PFSK-1 (cell line): ENCODE data around the gene MEGF9.

Experiments
- FOXP2 ChIP-seq: optimal IDR thresholded peaks from 2 replicates; pipeline ENCODE3; 2011; ENCODE audit warnings: borderline replicate concordance, control low read depth, inconsistent platforms; ENCODE audit not compliant: insufficient read depth; ENCODE audit errors: extremely low read length, extremely low read depth
- POLR2AphosphoS5 ChIP-seq: IDR thresholded peaks from 2 replicates; pipeline ENCODE4 v1.6.1; 2012; ENCODE audit warnings: low read depth, mild to moderate bottlenecking, control low read depth, low read length, moderate library complexity
- SIN3A ChIP-seq: IDR thresholded peaks from 2 replicates; pipeline ENCODE4 v1.6.1; 2012; ENCODE audit warnings: mild to moderate bottlenecking, low read length, moderate library complexity, borderline replicate concordance; ENCODE audit not compliant: insufficient read depth
- TAF1 ChIP-seq: IDR thresholded peaks from 2 replicates; pipeline ENCODE4 v1.6.1; 2012; ENCODE audit warnings: low read length, control low read depth, borderline replicate concordance; ENCODE audit not compliant: insufficient read depth
- TF ChIP-seq, protein P1 (sequence below), 2 experiments: IDR thresholded peaks; 2 replicates each; pipeline versions ENCODE4 v1.6.1 to v1.8.0; 2011 to 2012; ENCODE audit warnings: low read depth in 2 of 2, low read length in 2 of 2, control low read depth in 1 of 2, inconsistent platforms in 1 of 2, mild to moderate bottlenecking in 1 of 2, moderate library complexity in 1 of 2; ENCODE audit not compliant: insufficient read depth in 1 of 2

DNA sequence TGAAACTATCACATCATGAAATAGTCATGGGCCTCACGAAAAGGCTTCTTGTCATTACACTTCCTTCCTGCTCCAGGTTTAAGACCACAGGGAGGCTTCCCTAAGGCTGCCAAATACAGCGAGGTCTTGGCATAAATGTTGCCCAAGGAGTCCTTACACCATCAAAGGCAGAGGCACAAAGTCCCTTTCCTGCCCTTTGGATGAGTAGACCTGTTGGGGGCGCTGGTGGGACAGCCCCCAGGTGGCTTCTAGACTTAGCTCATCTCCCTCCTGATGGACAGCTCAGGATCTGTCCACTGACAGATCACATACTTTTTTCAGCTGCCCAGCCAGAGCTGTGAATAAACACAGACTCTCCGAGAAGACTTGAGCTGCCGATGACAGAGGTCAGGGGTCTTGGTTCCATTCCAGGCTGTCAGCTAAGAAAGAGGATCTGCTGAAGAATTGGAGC, 15.5 kb upstream of the MEGF9 start:
- TF ChIP-seq POLR2AphosphoS5, result no peak
- no peak for TF ChIP-seq SIN3A
- TF ChIP-seq, protein P1, sequence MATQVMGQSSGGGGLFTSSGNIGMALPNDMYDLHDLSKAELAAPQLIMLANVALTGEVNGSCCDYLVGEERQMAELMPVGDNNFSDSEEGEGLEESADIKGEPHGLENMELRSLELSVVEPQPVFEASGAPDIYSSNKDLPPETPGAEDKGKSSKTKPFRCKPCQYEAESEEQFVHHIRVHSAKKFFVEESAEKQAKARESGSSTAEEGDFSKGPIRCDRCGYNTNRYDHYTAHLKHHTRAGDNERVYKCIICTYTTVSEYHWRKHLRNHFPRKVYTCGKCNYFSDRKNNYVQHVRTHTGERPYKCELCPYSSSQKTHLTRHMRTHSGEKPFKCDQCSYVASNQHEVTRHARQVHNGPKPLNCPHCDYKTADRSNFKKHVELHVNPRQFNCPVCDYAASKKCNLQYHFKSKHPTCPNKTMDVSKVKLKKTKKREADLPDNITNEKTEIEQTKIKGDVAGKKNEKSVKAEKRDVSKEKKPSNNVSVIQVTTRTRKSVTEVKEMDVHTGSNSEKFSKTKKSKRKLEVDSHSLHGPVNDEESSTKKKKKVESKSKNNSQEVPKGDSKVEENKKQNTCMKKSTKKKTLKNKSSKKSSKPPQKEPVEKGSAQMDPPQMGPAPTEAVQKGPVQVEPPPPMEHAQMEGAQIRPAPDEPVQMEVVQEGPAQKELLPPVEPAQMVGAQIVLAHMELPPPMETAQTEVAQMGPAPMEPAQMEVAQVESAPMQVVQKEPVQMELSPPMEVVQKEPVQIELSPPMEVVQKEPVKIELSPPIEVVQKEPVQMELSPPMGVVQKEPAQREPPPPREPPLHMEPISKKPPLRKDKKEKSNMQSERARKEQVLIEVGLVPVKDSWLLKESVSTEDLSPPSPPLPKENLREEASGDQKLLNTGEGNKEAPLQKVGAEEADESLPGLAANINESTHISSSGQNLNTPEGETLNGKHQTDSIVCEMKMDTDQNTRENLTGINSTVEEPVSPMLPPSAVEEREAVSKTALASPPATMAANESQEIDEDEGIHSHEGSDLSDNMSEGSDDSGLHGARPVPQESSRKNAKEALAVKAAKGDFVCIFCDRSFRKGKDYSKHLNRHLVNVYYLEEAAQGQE (IDR thresholded peaks at IDR 0.05; ENCODE audit: insufficient read depth in 1 of 2, low read depth in 2 of 2, low read length in 2 of 2), result no peak
- no peak for TF ChIP-seq FOXP2
- no peak for TF ChIP-seq TAF1
